HT-29 (cell line): Measurements from ENCODE around the gene PRR12. TPM values are rescaled to one million over a fixed set of nuclear protein-coding genes. Genes with fewer than 3 reads are reported as not detected.

Experiments used
- DNase-seq: peaks from one replicate; pipeline ENCODE4 v3.0.0-alpha.2; 2015; ENCODE audit warnings: low spot score
- total RNA-seq: library from RNA; depleted of rRNA; stranded (reverse); fragments of >200 nt; shearing (Covaris generic); gene quantifications from 2 replicates; pipeline ENCODE4 v1.2.3, GENCODE V29; 2014; rRNA removed

The PRR12 gene
- total RNA-seq = 15.0 and 15.3 TPM in 2 replicates

GRCh38 chr19:49590971-49591730, at the start of gene PRR12:
Gene PRR12 (plus strand): TSS chr19:49591182. CDS start chr19:49591655, 473 bp downstream.
- peak; percentile 75 for DNase-seq

GRCh38 chr19:49541914-49542313, 49.1 kb upstream of the PRR12 start:
- no peak for DNase-seq

GRCh38 chr19:49542446-49542845, 48.5 kb upstream of the PRR12 start:
- DNase-seq = no peak

GRCh38 chr19:49543032-49543431, 48.0 kb upstream of the PRR12 start:
- DNase-seq = no peak

- DNase-seq = no peak
Measured at GRCh38 chr19:49544154-49544553, 46.8 kb upstream of the PRR12 start.

- peak; percentile 100 for DNase-seq
Measured at GRCh38 chr19:49546825-49547565, 44.0 kb upstream of the PRR12 start.

GRCh38 chr19:49549045-49549444, 41.9 kb upstream of the PRR12 start:
- DNase-seq = no peak

GRCh38 chr19:49551531-49551930, 39.5 kb upstream of the PRR12 start:
- no peak for DNase-seq

GRCh38 chr19:49552749-49553148, 38.2 kb upstream of the PRR12 start:
- no peak for DNase-seq

GRCh38 chr19:49553451-49554271, 37.3 kb upstream of the PRR12 start:
- peak; percentile 87 for DNase-seq

GRCh38 chr19:49554701-49555181, 36.2 kb upstream of the PRR12 start:
- DNase-seq = no peak

GRCh38 chr19:49555600-49556411, 35.2 kb upstream of the PRR12 start:
- peak; percentile 46 for DNase-seq

GRCh38 chr19:49556412-49557398, 34.3 kb upstream of the PRR12 start:
- DNase-seq = no peak

GRCh38 chr19:49557641-49558325, 33.2 kb upstream of the PRR12 start:
- no peak for DNase-seq

GRCh38 chr19:49558591-49558990, 32.4 kb upstream of the PRR12 start:
- DNase-seq = no peak

- DNase-seq = no peak
Measured at GRCh38 chr19:49559443-49559842, 31.5 kb upstream of the PRR12 start.

GRCh38 chr19:49559928-49560327, 31.1 kb upstream of the PRR12 start:
- DNase-seq = no peak

GRCh38 chr19:49560358-49560900, 30.6 kb upstream of the PRR12 start:
- no peak for DNase-seq

GRCh38 chr19:49564616-49565045, 26.4 kb upstream of the PRR12 start:
- no peak for DNase-seq
